Karpas-422 (cell line): ENCODE results near the gene UCHL5. TPM values are rescaled to one million over a fixed set of nuclear protein-coding genes. Genes with fewer than 3 reads are reported as not detected.
"Not testable (repeated sequence)": the region's sequence is repeated elsewhere in the genome, so short reads cannot be mapped to it uniquely, and the experiment has no call there.

Source experiments
- DNase-seq: peaks from one replicate; pipeline ENCODE4 v3.0.0-alpha.2; 2015
- H2AFZ ChIP-seq: fragments of 200-600 bp; sonication (generic); 2 replicates; pipeline ENCODE4 v1.6.1; 2014; ENCODE audit warnings: antibody characterized with exemption, low read length, mixed read lengths
- H3K27ac ChIP-seq: fragments of 200-600 bp; sonication (generic); 2 replicates; pipeline ENCODE4 v1.5.1; 2014; ENCODE audit warnings: mild to moderate bottlenecking, low read length, moderate library complexity
- H3K27me3 ChIP-seq: fragments of 200-600 bp; sonication (generic); 2 replicates; pipeline ENCODE4 v1.6.1; 2014; ENCODE audit warnings: low read length, mixed read lengths
- H3K36me3 ChIP-seq: fragments of 200-600 bp; sonication (generic); 2 replicates; pipeline ENCODE4 v1.6.1; 2014; ENCODE audit warnings: low read length, mixed read lengths; ENCODE audit not compliant: insufficient read depth
- H3K4me1 ChIP-seq: fragments of 200-600 bp; sonication (generic); 2 replicates; pipeline ENCODE4 v1.6.1; 2014; ENCODE audit warnings: mild to moderate bottlenecking, low read length, mixed read lengths
- H3K4me2 ChIP-seq: fragments of 200-600 bp; sonication (generic); 2 replicates; pipeline ENCODE4 v1.6.1; 2014; ENCODE audit warnings: low read length, low read depth, mild to moderate bottlenecking; ENCODE audit not compliant: poor library complexity, severe bottlenecking
- H3K4me3 ChIP-seq: fragments of 200-600 bp; sonication (generic); 2 replicates; pipeline ENCODE4 v1.5.1; 2014; ENCODE audit warnings: mild to moderate bottlenecking, antibody characterized with exemption, low read length, mixed read lengths
- H3K79me2 ChIP-seq: fragments of 200-600 bp; sonication (generic); 2 replicates; pipeline ENCODE4 v1.6.1; 2014; ENCODE audit warnings: mild to moderate bottlenecking, low read length, mixed read lengths
- H3K9ac ChIP-seq: fragments of 200-600 bp; sonication (generic); 2 replicates; pipeline ENCODE4 v1.6.0; 2014; ENCODE audit warnings: low read length
- H3K9me2 ChIP-seq: fragments of 200-600 bp; sonication (generic), shearing (Covaris generic); replicated peaks from 2 replicates; pipeline ENCODE4 v1.6.0; 2014; ENCODE audit warnings: mild to moderate bottlenecking, low read length, moderate library complexity; ENCODE audit not compliant: insufficient read depth
- H3K9me3 ChIP-seq: fragments of 300-700, 200-600 bp; sonication (generic); 2 replicates; pipeline ENCODE4 v1.6.1; 2014; ENCODE audit warnings: low read length, mixed read lengths
- H4K20me1 ChIP-seq: fragments of 200-600 bp; sonication (generic); 2 replicates; pipeline ENCODE4 v1.6.1; 2014; ENCODE audit warnings: mild to moderate bottlenecking, antibody characterized with exemption, low read length, low read depth; ENCODE audit not compliant: insufficient read depth
- total RNA-seq: library from RNA; depleted of rRNA; stranded (reverse); fragments of >200 nt; shearing (Covaris generic); gene quantifications from 2 replicates; pipeline ENCODE4 v1.2.3, GENCODE V29; 2014; ENCODE audit warnings: low replicate concordance

UCHL5 gene
- total RNA-seq, 1 experiment from 2014 or later, result 63.4 TPM

DNA sequence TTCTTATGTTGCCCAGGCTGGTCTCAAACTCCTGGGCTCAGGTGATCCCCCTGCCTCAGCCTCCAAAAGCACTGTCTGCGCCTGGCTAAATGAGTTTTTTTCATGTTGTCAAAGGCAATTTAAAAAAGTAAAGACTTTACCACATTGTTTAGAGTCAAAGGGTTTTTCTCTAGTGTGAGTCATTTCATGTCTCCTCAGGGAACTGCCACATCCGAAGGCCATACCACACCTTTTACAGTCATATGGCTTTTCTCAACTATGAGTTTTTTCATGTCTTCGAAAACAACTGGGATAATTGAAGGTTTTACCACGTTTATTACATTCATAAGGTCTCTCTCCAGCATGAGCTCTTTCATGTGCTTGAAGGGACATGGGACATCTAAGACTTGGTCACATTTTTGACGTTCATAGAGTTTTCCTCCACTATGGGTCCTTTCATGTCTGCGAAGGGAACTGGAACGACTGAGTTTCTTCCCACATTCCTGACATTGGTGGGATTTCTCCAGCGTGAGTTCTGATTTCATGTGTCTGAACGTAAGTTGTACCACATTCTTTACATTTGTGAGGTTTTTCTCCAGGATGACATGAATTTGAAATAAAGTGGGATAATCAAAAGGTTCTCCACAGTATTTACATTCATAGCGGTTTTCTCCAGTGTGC is 65.6 kb downstream of the UCHL5 start:
- Histone ChIP-seq H3K4me1 (no peaks in the 10 kb centered on the region), H3K27me3 (no peaks in the 10 kb centered on the region), H3K36me3 (peaks cover 5% of the 10 kb centered on the region; the same call in 1 of the 2 replicates), H3K4me2 (no peak overlapping the region), H4K20me1 (no peaks in the 10 kb centered on the region), H3K27ac (no peak overlapping the region), H3K9me2 (no peaks in the 10 kb centered on the region), H3K4me3 (no peak overlapping the region), H3K79me2 (peaks cover 3% of the 10 kb centered on the region), H3K9me3 (no peaks in the 10 kb centered on the region), H3K9ac (no peak overlapping the region), H2AFZ (no peak overlapping the region)
- DNase-seq, result no peak

- DNase-seq, H3K9me3 ChIP-seq, H3K9ac ChIP-seq, H4K20me1 ChIP-seq, H3K4me3 ChIP-seq, H3K4me2 ChIP-seq, H3K9me2 ChIP-seq, H3K27me3 ChIP-seq, H3K79me2 ChIP-seq, H2AFZ ChIP-seq, H3K36me3 ChIP-seq, H3K27ac ChIP-seq: not testable (repeated sequence)
- peaks cover 23% of the 10 kb centered on the region for H3K4me1 ChIP-seq
Observed at GRCh38 chr1:192986748-192987334, 72.3 kb downstream of the UCHL5 start.

GRCh38 chr1:192986110-192986747 is 72.9 kb downstream of the UCHL5 start:
- Histone ChIP-seq H4K20me1 (no peaks in the 10 kb centered on the region), H3K4me3 (no peak overlapping the region), H3K9me2 (no peaks in the 10 kb centered on the region), H3K36me3 (no peaks in the 10 kb centered on the region), H3K4me1 (peaks cover 23% of the 10 kb centered on the region), H3K4me2 (no peak overlapping the region), H3K27ac (no peak overlapping the region), H2AFZ (no peak overlapping the region), H3K27me3 (no peaks in the 10 kb centered on the region), H3K9ac (no peak overlapping the region), H3K79me2 (no peaks in the 10 kb centered on the region), H3K9me3 (no peaks in the 10 kb centered on the region)
- no peak for DNase-seq

DNA sequence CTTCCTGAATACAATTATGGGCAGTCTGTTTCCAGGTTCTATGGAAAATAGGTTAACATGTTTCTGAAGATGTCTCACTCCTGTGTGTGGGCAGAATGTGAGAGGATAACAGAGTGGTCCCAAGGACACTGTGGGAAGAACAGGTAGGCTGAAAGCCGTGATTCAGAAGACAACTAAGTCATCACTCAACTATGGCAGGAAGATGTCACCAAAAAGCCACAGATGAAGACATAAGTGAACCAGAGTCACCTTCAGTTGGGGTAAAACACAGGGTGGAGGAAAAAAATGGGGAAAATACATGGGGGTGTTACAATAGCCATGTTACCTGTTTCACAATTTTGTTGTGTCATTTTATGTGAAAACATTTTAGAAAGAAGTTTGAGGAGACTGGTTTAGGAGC is 75.1 kb downstream of the UCHL5 start:
- Histone ChIP-seq H4K20me1 (no peaks in the 10 kb centered on the region), H3K4me3 (peak overlapping the region; percentile 9; the same call in 1 of the 2 replicates), H3K27me3 (no peaks in the 10 kb centered on the region), H3K9me2 (no peaks in the 10 kb centered on the region), H3K27ac (peak overlapping the region; percentile 7; the same call in 1 of the 2 replicates), H3K4me2 (peak overlapping the region; percentile 40), H3K79me2 (no peaks in the 10 kb centered on the region), H3K9me3 (no peaks in the 10 kb centered on the region), H3K36me3 (no peaks in the 10 kb centered on the region), H3K9ac (no peak overlapping the region), H3K4me1 (peaks cover 23% of the 10 kb centered on the region), H2AFZ (no peak overlapping the region)
- no peak for DNase-seq

GRCh38 chr1:192983349-192983980 is 75.7 kb downstream of the UCHL5 start:
- Histone ChIP-seq H3K4me3 (peak overlapping the region; percentile 9; the same call in 1 of the 2 replicates), H3K27ac (peak overlapping the region; percentile 7; the same call in 1 of the 2 replicates), H3K4me2 (peak overlapping the region; percentile 40), H3K27me3 (no peaks in the 10 kb centered on the region), H4K20me1 (no peaks in the 10 kb centered on the region), H3K79me2 (no peaks in the 10 kb centered on the region), H3K9me3 (no peaks in the 10 kb centered on the region), H3K4me1 (peaks cover 23% of the 10 kb centered on the region), H3K36me3 (no peaks in the 10 kb centered on the region), H3K9ac (no peak overlapping the region), H2AFZ (no peak overlapping the region), H3K9me2 (no peaks in the 10 kb centered on the region)
- DNase-seq, result peak; percentile 62

- no peak overlapping the region for H3K27ac ChIP-seq
- H3K4me1 ChIP-seq, result peaks cover 32% of the 10 kb centered on the region
- no peak overlapping the region for H3K4me3 ChIP-seq
- no peaks in the 10 kb centered on the region for H3K36me3 ChIP-seq
- DNase-seq, result no peak
- H3K9ac ChIP-seq, result no peak overlapping the region
- H3K9me3 ChIP-seq, result no peaks in the 10 kb centered on the region
- no peak overlapping the region for H2AFZ ChIP-seq
- no peaks in the 10 kb centered on the region for H3K9me2 ChIP-seq
- H3K4me2 ChIP-seq, result no peak overlapping the region
- H4K20me1 ChIP-seq, result no peaks in the 10 kb centered on the region
- no peaks in the 10 kb centered on the region for H3K27me3 ChIP-seq
- H3K79me2 ChIP-seq, result no peaks in the 10 kb centered on the region
Observed at GRCh38 chr1:192980856-192981255, 78.3 kb downstream of the UCHL5 start.

DNA sequence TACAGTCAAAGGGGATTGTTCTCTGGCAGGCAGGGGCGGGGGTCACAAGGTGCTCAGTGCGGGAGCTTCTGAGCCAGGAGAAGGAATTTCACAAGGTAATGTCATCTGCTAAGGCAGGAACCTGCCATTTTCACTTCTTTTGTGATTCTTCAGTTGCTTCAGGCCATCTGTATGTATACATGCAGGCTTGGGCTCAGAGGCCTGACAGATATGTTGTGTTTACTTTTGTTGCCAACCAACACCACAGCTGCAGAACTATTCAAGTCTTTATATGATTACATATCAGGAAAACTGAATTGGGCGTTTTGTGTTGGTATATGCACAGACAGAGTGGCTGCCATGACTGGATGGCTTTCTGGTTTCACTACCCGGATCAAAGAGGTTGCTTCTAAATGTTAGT is 78.8 kb downstream of the UCHL5 start:
- H3K36me3 ChIP-seq, H3K27ac ChIP-seq, H3K9ac ChIP-seq, DNase-seq, H3K79me2 ChIP-seq, H3K4me2 ChIP-seq, H2AFZ ChIP-seq, H3K4me3 ChIP-seq, H4K20me1 ChIP-seq, H3K27me3 ChIP-seq, H3K9me3 ChIP-seq, H3K9me2 ChIP-seq: not testable (repeated sequence)
- H3K4me1 ChIP-seq, result peaks cover 32% of the 10 kb centered on the region

DNA sequence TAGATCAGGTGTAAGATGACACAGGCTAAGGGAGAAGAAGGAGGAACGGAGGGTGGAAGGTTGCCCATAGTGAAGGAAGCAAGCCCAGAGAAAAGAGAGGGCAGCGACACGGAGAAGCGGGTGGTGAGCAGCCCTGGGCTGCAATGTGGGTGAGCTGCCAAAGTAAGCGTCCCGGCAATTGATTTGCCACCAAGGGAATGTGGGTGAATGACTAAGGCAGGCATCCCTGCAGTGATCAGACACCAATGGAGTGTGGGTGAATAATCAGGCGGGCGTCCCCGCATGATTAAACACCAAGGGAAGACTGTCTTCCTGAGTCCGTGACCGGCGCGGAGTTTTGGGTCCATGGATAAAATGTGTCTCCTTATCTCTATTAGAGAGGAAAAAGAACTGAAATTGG is 79.6 kb downstream of the UCHL5 start:
- H3K9me3 ChIP-seq, result no peaks in the 10 kb centered on the region
- H2AFZ ChIP-seq, result no peak overlapping the region
- H3K4me3 ChIP-seq, result no peak overlapping the region
- H4K20me1 ChIP-seq, result no peaks in the 10 kb centered on the region
- H3K36me3 ChIP-seq, result no peaks in the 10 kb centered on the region
- H3K4me1 ChIP-seq, result peaks cover 29% of the 10 kb centered on the region
- no peaks in the 10 kb centered on the region for H3K79me2 ChIP-seq
- no peaks in the 10 kb centered on the region for H3K9me2 ChIP-seq
- H3K4me2 ChIP-seq, result no peak overlapping the region
- no peaks in the 10 kb centered on the region for H3K27me3 ChIP-seq
- H3K27ac ChIP-seq, result no peak overlapping the region
- no peak overlapping the region for H3K9ac ChIP-seq
- no peak for DNase-seq
